Loucy (cell line): ENCODE measurements around the gene HGS.

Experiments
- H2AFZ ChIP-seq: fragments of 200-600 bp; sonication (generic); 2 replicates; pipeline ENCODE4 v1.6.0; 2016; ENCODE audit warnings: antibody characterized with exemption, mild to moderate bottlenecking, low read length, moderate library complexity
- H3F3A ChIP-seq: fragments of 200-600 bp; 2 replicates; pipeline ENCODE4 v1.6.0; 2016; ENCODE audit warnings: antibody characterized with exemption, low read depth, mild to moderate bottlenecking
- H3K27me3 ChIP-seq: fragments of 200-600 bp; sonication (generic); 2 replicates; pipeline ENCODE4 v1.6.1; 2014; ENCODE audit warnings: low read length, mild to moderate bottlenecking; ENCODE audit not compliant: insufficient read depth, poor library complexity, severe bottlenecking
- H3K36me3 ChIP-seq: fragments of 200-600 bp; sonication (generic); 2 replicates; pipeline ENCODE4 v1.6.1; 2016; ENCODE audit warnings: low read length; ENCODE audit not compliant: insufficient read depth
- H3K4me1 ChIP-seq: fragments of 200-600 bp; sonication (generic); 2 replicates; pipeline ENCODE4 v1.5.1; 2014; ENCODE audit warnings: low read length, mild to moderate bottlenecking; ENCODE audit not compliant: insufficient read depth, poor library complexity, severe bottlenecking
- H3K4me2 ChIP-seq: fragments of 200-600 bp; sonication (generic); 2 replicates; pipeline ENCODE4 v1.6.0; 2014; ENCODE audit warnings: antibody characterized with exemption, low read length, low read depth, mild to moderate bottlenecking; ENCODE audit not compliant: poor library complexity, severe bottlenecking
- H3K4me3 ChIP-seq: fragments of 200-600 bp; sonication (generic); 2 replicates; pipeline ENCODE4 v1.5.1; 2014; ENCODE audit warnings: low read length, mild to moderate bottlenecking, mixed read lengths; ENCODE audit not compliant: poor library complexity, severe bottlenecking
- H3K79me2 ChIP-seq: fragments of 200-600 bp; sonication (generic); 2 replicates; pipeline ENCODE4 v1.6.1; 2014; ENCODE audit warnings: low read length; ENCODE audit not compliant: insufficient read depth
- H3K9ac ChIP-seq: fragments of 200-600 bp; sonication (generic); 2 replicates; pipeline ENCODE4 v1.6.0; 2014; ENCODE audit warnings: mild to moderate bottlenecking, low read depth, low read length, moderate library complexity; ENCODE audit not compliant: poor library complexity, severe bottlenecking
- H3K9me2 ChIP-seq: fragments of 200-600 bp; sonication (generic); replicated peaks from 2 replicates; pipeline ENCODE4 v1.6.1; 2016; ENCODE audit warnings: low read depth, low read length, mixed read lengths
- H3K9me3 ChIP-seq: fragments of 200-600 bp; sonication (generic); 2 replicates; pipeline ENCODE4 v1.6.1; 2014; ENCODE audit warnings: mild to moderate bottlenecking, antibody characterized with exemption, low read length, low read depth; ENCODE audit not compliant: insufficient read depth
- H4K20me1 ChIP-seq: fragments of 200-600 bp; sonication (generic); 2 replicates; pipeline ENCODE4 v1.6.0; 2014; ENCODE audit warnings: antibody characterized with exemption, low read length, mild to moderate bottlenecking; ENCODE audit not compliant: insufficient read depth, poor library complexity, severe bottlenecking
- CTCF ChIP-seq: fragments of 200-600 bp; sonication (generic); conservative IDR thresholded peaks from 2 replicates; pipeline ENCODE4 v1.5.1; 2014; ENCODE audit warnings: mild to moderate bottlenecking, antibody characterized with exemption, low read length
- EZH2phosphoT487 ChIP-seq: fragments of 200-600 bp; IDR thresholded peaks from 2 replicates; pipeline ENCODE4 v1.6.1; 2018; ENCODE audit warnings: antibody characterized with exemption, mild to moderate bottlenecking, moderate library complexity, borderline replicate concordance

The HGS gene

GRCh38 chr17:81656835-81657234, 27.0 kb upstream of the HGS start:
- Histone ChIP-seq H3K4me2 (peak overlapping the region; percentile 55), H3K9ac (peak overlapping the region; percentile 37)

DNA sequence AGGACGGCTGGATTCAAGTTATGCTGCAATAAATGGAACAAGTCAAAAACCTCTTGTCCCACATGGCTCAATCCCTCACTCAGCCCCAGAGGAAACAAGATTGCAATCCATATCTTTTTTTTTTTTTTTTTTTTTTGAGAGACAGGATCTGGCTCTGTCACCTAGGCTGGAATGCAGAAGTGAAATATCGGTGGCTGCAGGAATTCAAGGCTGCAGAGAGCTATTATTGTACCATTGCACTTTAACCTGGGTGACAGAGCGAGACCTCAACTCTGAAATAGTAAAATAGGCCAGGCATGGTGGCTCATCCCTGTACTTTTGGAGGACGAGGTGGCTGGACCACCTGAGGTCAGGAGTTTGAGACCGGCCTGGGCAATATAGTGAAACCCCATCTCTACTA, 24.8 kb upstream of the HGS start:
- Histone ChIP-seq H3K9me2 (no peaks in the 10 kb centered on the region), H3K27me3 (no peaks in the 10 kb centered on the region), H3K9me3 (no peaks in the 10 kb centered on the region), H3K4me3 (no peak overlapping the region), H3K4me1 (peaks cover 24% of the 10 kb centered on the region), H3K79me2 (peaks cover 1% of the 10 kb centered on the region; the same call in 1 of the 2 replicates), H4K20me1 (no peaks in the 10 kb centered on the region), H3F3A (peaks cover 3% of the 10 kb centered on the region; the same call in 1 of the 2 replicates), H3K4me2 (no peak overlapping the region), H3K36me3 (no peaks in the 10 kb centered on the region), H3K9ac (no peak overlapping the region), H2AFZ (no peak overlapping the region)
- TF ChIP-seq EZH2phosphoT487, result no peak
- TF ChIP-seq CTCF, result no peak

More at GRCh38 chr17:81656835-81657234, 27.0 kb upstream of the HGS start:
- Histone ChIP-seq H3K79me2 (no peaks in the 10 kb centered on the region), H3K4me3 (peak overlapping the region; percentile 16), H3K9me3 (no peaks in the 10 kb centered on the region), H3K9me2 (no peaks in the 10 kb centered on the region), H3K4me1 (peaks cover 32% of the 10 kb centered on the region), H3K27me3 (no peaks in the 10 kb centered on the region), H4K20me1 (no peaks in the 10 kb centered on the region), H2AFZ (no peak overlapping the region), H3K36me3 (no peaks in the 10 kb centered on the region), H3F3A (no peaks in the 10 kb centered on the region)
- no peak for TF ChIP-seq EZH2phosphoT487
- no peak for TF ChIP-seq CTCF

DNA sequence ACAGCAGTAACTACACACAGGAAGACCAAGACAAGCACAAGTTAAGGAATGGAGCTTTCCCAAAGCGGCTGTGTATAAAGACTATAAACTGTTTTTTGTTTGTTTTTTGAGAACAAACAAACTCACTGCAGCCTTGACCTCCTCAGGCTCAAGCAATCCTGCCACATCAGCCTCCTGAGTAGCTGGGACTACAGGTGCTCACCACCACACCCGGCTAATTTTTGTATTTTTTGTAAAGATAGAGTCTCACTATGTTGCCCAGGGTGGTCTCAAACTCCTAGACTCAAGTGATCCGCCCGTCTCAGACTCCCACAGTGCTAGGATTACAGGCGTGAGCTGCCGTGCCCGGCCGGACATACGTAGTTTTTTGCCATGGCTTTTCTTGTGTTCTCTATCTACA, 23.4 kb upstream of the HGS start:
- no peaks in the 10 kb centered on the region for H3K9me2 ChIP-seq
- H3K9ac ChIP-seq, result no peak overlapping the region
- no peaks in the 10 kb centered on the region for H3K36me3 ChIP-seq
- H4K20me1 ChIP-seq, result peaks cover 3% of the 10 kb centered on the region
- H3F3A ChIP-seq, result peaks cover 3% of the 10 kb centered on the region; the same call in 1 of the 2 replicates
- no peak overlapping the region for H3K4me3 ChIP-seq
- no peak overlapping the region for H3K4me2 ChIP-seq
- H3K4me1 ChIP-seq, result peaks cover 35% of the 10 kb centered on the region
- no peak overlapping the region for H2AFZ ChIP-seq
- no peaks in the 10 kb centered on the region for H3K9me3 ChIP-seq
- H3K27me3 ChIP-seq, result no peaks in the 10 kb centered on the region
- H3K79me2 ChIP-seq, result peaks cover 15% of the 10 kb centered on the region
- TF ChIP-seq CTCF, result no peak
- no peak for TF ChIP-seq EZH2phosphoT487
